ENCODE data around the gene TBC1D16.
"Not testable (repeated sequence)": the region's sequence is repeated elsewhere in the genome, so short reads cannot be mapped to it uniquely, and the experiment has no call there.

TBC1D16 gene

GRCh38 chr17:80000981-80001775, 34.5 kb downstream of the TBC1D16 start:
- DNase-seq: no peak

- DNase-seq: no peak
These were observed 35.5 kb downstream of the TBC1D16 start for GRCh38 chr17:80000136-80000535.

GRCh38 chr17:79997011-79997660, 38.5 kb downstream of the TBC1D16 start:
- DNase-seq: peak; percentile 57

GRCh38 chr17:79996291-79996690, 39.4 kb downstream of the TBC1D16 start:
- no peak for DNase-seq

GRCh38 chr17:79995696-79996095, 40.0 kb downstream of the TBC1D16 start:
- no peak for DNase-seq

GRCh38 chr17:79994602-79995001, 41.1 kb downstream of the TBC1D16 start:
- DNase-seq: no peak

- not testable (repeated sequence) for DNase-seq
These were observed 41.5 kb downstream of the TBC1D16 start for GRCh38 chr17:79994228-79994569.

GRCh38 chr17:79993390-79994227, 42.1 kb downstream of the TBC1D16 start:
- peak; percentile 56 for DNase-seq

GRCh38 chr17:79992649-79993389, 42.9 kb downstream of the TBC1D16 start:
- DNase-seq: no peak

GRCh38 chr17:79991924-79992648, 43.6 kb downstream of the TBC1D16 start:
- DNase-seq: peak; percentile 15

- DNase-seq: peak; percentile 86
These were observed 44.3 kb downstream of the TBC1D16 start for GRCh38 chr17:79991140-79991923.

GRCh38 chr17:79990704-79991103, 45.0 kb downstream of the TBC1D16 start:
- no peak for DNase-seq

- DNase-seq: no peak
These were observed 45.5 kb downstream of the TBC1D16 start for GRCh38 chr17:79990051-79990592.

- no peak for DNase-seq
These were observed 46.4 kb downstream of the TBC1D16 start for GRCh38 chr17:79989106-79989835.

GRCh38 chr17:79988185-79988971, 47.3 kb downstream of the TBC1D16 start:
- no peak for DNase-seq

- no peak for DNase-seq
These were observed 47.8 kb downstream of the TBC1D16 start for GRCh38 chr17:79987935-79988184.

- no peak for DNase-seq
These were observed 48.3 kb downstream of the TBC1D16 start for GRCh38 chr17:79987187-79987934.

GRCh38 chr17:79986411-79987186, 49.1 kb downstream of the TBC1D16 start:
- no peak for DNase-seq

All from stimulated activated CD4-positive, alpha-beta T cell treated with anti-CD3 and anti-CD28 coated beads, Interleukin-4, amount 100 ng/mL, for 1 hour (primary cell).